Measurements from ENCODE around the gene ALDH4A1. TPM values are rescaled to one million over a fixed set of nuclear protein-coding genes. Genes with fewer than 3 reads are reported as not detected.

Gene ALDH4A1
- total and polyA plus RNA-seq, 9 of the 15 experiments (the other 6 are each of a cell fraction or from before 2014, with no cell fraction given): 0.27 to 31.4 (median 16.6) TPM

- TF ChIP-seq ERF (CRISPR knock-in tag; IDR thresholded peaks at IDR 0.05): peak; percentile 12; the same call in 1 of the 2 replicates
- no peak; the same call in 1 of the 2 replicates for TF ChIP-seq POLR2H (tag; IDR thresholded peaks at IDR 0.05; ENCODE audit: low read depth)
- no peak for TF ChIP-seq CC2D1A (IDR thresholded peaks at IDR 0.05)
- no peak for TF ChIP-seq PPARD (CRISPR knock-in tag; IDR thresholded peaks at IDR 0.05)
- TF ChIP-seq FOXK2 (conservative IDR thresholded peaks at IDR 0.05 in 1 of 2, IDR thresholded peaks at IDR 0.05 in 1 of 2; ENCODE audit: low read depth in 2 of 2): peak in 1 of 2 experiments; percentile 100; a peak in 2 of 4 replicates
- 0 out of 2 replicates have a peak, but pooled peaks have one; percentile 51 for TF ChIP-seq HDAC8 (tag; IDR thresholded peaks at IDR 0.05)
- TF ChIP-seq RBM25 (IDR thresholded peaks at IDR 0.05; ENCODE audit: low read depth, low read length, severe bottlenecking): no peak
- peak; percentile 93 for TF ChIP-seq KDM2B (CRISPR knock-in tag; IDR thresholded peaks at IDR 0.05)
- TF ChIP-seq MTA3 (IDR thresholded peaks at IDR 0.05; ENCODE audit: borderline replicate concordance): peak; percentile 73; the same call in 1 of the 2 replicates
- TF ChIP-seq ZNF280B (CRISPR knock-in tag; IDR thresholded peaks at IDR 0.05): no peak
- peak; percentile 99 for TF ChIP-seq USF1 (CRISPR knock-in tag; IDR thresholded peaks at IDR 0.05)
- no peak for TF ChIP-seq NR1H2 (CRISPR knock-in tag; IDR thresholded peaks at IDR 0.05)
- peak in 1 of 2 experiments; percentile 100; a peak in 2 of 4 replicates for TF ChIP-seq NONO (IDR thresholded peaks at IDR 0.05; ENCODE audit: low read depth in 2 of 2, low read length in 1 of 2)
- no peak; the same call in 1 of the 2 replicates for TF ChIP-seq HCFC1 (IDR thresholded peaks at IDR 0.05; ENCODE audit: low read depth, low read length)
- TF ChIP-seq HMG20B (CRISPR knock-in tag; IDR thresholded peaks at IDR 0.05): no peak
- peak; percentile 93 for TF ChIP-seq BHLHE40 (IDR thresholded peaks at IDR 0.05; ENCODE audit: low read length)
- no peak for TF ChIP-seq KDM1A (IDR thresholded peaks at IDR 0.05)
- peak in 1 of 2 experiments; percentile 99; a peak in 2 of 4 replicates for TF ChIP-seq BCLAF1 (IDR thresholded peaks at IDR 0.05; ENCODE audit: borderline replicate concordance in 1 of 2, control insufficient read depth in 1 of 2, low read depth in 2 of 2, low read length in 1 of 2)
- TF ChIP-seq, protein P1, sequence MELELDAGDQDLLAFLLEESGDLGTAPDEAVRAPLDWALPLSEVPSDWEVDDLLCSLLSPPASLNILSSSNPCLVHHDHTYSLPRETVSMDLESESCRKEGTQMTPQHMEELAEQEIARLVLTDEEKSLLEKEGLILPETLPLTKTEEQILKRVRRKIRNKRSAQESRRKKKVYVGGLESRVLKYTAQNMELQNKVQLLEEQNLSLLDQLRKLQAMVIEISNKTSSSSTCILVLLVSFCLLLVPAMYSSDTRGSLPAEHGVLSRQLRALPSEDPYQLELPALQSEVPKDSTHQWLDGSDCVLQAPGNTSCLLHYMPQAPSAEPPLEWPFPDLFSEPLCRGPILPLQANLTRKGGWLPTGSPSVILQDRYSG (tag; conservative IDR thresholded peaks at IDR 0.05; ENCODE audit: low read depth): no peak
- TF ChIP-seq ZNF347 (CRISPR knock-in tag; IDR thresholded peaks at IDR 0.05; ENCODE audit: low read depth): no peak
Measured at GRCh38 chr1:18902523-18903290, at the start of gene ALDH4A1 (continued).
